A673 (cell line): ENCODE data around the gene OR2T35.

ENCODE experiments used
- EZH2 ChIP-seq: fragments of 200-600 bp; sonication (generic); IDR thresholded peaks from 2 replicates; pipeline ENCODE4 v1.6.1; 2017; ENCODE audit warnings: borderline replicate concordance, low read depth, mild to moderate bottlenecking, mixed read lengths, antibody characterized with exemption, low read length; ENCODE audit not compliant: poor library complexity, severe bottlenecking
- TF ChIP-seq, protein P1 (sequence below): fragments of 300-800, 200-600 bp; sonication (generic); conservative IDR thresholded peaks from 2 replicates; pipeline ENCODE4 v1.5.1; 2017; ENCODE audit warnings: low read depth, mild to moderate bottlenecking, antibody characterized with exemption, low read length, moderate library complexity, mixed read lengths

DNA sequence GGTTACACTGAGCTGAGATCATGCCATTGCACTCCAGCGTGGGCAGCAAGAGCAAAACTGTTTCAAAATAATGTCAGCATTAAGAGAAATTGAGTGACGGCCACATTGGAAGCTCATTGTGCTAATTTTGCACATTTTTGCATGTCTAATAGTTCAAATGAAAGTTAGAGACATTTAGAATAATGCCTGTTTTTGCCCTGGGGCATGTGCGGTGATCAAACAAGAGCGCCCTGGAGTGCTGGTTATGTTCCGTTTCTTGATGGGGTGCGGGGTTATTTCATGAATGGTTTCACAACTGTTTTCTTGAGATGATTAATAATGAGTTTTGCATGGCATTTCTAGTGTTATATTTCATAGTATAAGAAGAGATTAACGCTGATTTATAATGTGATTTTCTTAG, 23.3 kb downstream of the OR2T35 start:
- TF ChIP-seq, protein P1, sequence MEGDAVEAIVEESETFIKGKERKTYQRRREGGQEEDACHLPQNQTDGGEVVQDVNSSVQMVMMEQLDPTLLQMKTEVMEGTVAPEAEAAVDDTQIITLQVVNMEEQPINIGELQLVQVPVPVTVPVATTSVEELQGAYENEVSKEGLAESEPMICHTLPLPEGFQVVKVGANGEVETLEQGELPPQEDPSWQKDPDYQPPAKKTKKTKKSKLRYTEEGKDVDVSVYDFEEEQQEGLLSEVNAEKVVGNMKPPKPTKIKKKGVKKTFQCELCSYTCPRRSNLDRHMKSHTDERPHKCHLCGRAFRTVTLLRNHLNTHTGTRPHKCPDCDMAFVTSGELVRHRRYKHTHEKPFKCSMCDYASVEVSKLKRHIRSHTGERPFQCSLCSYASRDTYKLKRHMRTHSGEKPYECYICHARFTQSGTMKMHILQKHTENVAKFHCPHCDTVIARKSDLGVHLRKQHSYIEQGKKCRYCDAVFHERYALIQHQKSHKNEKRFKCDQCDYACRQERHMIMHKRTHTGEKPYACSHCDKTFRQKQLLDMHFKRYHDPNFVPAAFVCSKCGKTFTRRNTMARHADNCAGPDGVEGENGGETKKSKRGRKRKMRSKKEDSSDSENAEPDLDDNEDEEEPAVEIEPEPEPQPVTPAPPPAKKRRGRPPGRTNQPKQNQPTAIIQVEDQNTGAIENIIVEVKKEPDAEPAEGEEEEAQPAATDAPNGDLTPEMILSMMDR, result no peak
- no peak for TF ChIP-seq EZH2
